ENCODE results near the gene METTL6. TPM values are rescaled to one million over a fixed set of nuclear protein-coding genes. Genes with fewer than 3 reads are reported as not detected.

Gene METTL6
- total and polyA plus RNA-seq, 10 of the 15 experiments (the other 5 are each of a cell fraction or from before 2014, with no cell fraction given) = 13.8 to 29.6 (median 20.8) TPM

DNA sequence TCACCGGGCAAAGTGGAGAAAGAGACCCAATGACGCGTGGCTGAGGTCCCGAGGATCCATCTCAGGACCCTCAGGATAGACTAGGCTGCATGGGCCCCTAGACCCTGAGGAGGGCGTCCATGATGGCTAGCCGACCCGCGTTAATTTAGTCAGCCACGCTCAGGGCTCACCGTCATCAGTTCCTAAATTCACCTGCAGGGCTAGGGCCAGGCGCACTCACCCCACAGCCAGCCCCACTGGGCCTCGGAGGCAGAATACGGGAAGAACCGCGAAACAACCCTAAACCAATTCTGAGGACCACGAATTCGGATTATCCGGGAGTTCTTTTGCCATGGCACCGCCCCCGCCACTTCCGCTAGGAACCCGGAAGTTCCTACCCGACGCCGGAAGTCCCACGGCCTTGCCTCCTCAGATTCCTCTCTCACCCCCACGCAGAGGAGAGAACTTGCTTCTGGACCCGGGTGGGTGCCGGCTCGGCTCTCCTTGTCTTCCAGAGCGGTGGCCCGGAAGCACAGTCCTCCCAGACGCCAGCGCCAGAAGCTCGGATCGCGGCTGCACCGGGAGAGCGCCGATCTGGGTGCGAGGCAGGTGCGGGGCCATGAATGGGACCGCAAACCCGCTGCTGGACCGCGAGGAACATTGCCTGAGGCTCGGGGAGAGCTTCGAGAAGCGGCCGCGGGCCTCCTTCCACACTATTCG is at the start of gene METTL6, which contains the start of gene EAF1 (continued):
- TF ChIP-seq SREBF2 (IDR thresholded peaks at IDR 0.05; ENCODE audit: low read length) (no peak; the same call in 1 of the 2 replicates), HDGF (IDR thresholded peaks at IDR 0.05) (0 out of 2 replicates have a peak, but pooled peaks have one; percentile 43), HDAC6 (IDR thresholded peaks at IDR 0.05; ENCODE audit: unreplicated experiment) (no peak), RB1 (IDR thresholded peaks at IDR 0.05; ENCODE audit: borderline replicate concordance) (peak; percentile 56; the same call in 1 of the 2 replicates), MTA3 (IDR thresholded peaks at IDR 0.05; ENCODE audit: borderline replicate concordance, low read length) (no peak), FOXM1 (IDR thresholded peaks at IDR 0.05; ENCODE audit: low read depth, low read length) (no peak), STAT1 (conservative IDR thresholded peaks at IDR 0.05) (no peak), NR2C1 (IDR thresholded peaks at IDR 0.05) (peak; percentile 67), PKNOX1 (IDR thresholded peaks at IDR 0.05) (peak; percentile 21; the same call in 1 of the 2 replicates), SMARCA5 (IDR thresholded peaks at IDR 0.05) (peak; percentile 34; the same call in 1 of the 2 replicates), RUNX3 (IDR thresholded peaks at IDR 0.05; ENCODE audit: low read length) (no peak), SIX5 (IDR thresholded peaks at IDR 0.05; ENCODE audit: low read depth, low read length, severe bottlenecking) (no peak), PAX5 (IDR thresholded peaks at IDR 0.05; ENCODE audit: borderline replicate concordance, low read depth, low read length) (no peak), NFXL1 (IDR thresholded peaks at IDR 0.05; ENCODE audit: borderline replicate concordance) (no peak), GATAD2B (conservative IDR thresholded peaks at IDR 0.05; ENCODE audit: low read depth) (peak; percentile 91; the same call in 1 of the 2 replicates), NBN (IDR thresholded peaks at IDR 0.05) (peak; percentile 46; the same call in 1 of the 2 replicates), GABPA (IDR thresholded peaks at IDR 0.05; ENCODE audit: low read depth) (peak; percentile 97), ESRRA (IDR thresholded peaks at IDR 0.05; ENCODE audit: low read length) (no peak), POLR2AphosphoS2 (IDR thresholded peaks at IDR 0.05; ENCODE audit: low read depth, low read length) (peak; percentile 56; the same call in 1 of the 2 replicates), HCFC1 (IDR thresholded peaks at IDR 0.05; ENCODE audit: low read length) (peak; percentile 53; the same call in 1 of the 2 replicates), JUNB (IDR thresholded peaks at IDR 0.05) (no peak), BHLHE40 (IDR thresholded peaks at IDR 0.05; ENCODE audit: borderline replicate concordance in 1 of 2, low read depth in 2 of 2, low read length in 1 of 2) (peak in 1 of 2 experiments; percentile 15; a peak in 1 of 4 replicates), POLR2A (IDR thresholded peaks at IDR 0.05; ENCODE audit: low read depth, low read length) (peak; percentile 85), IKZF2 (IDR thresholded peaks at IDR 0.05) (peak; percentile 47 to 55; a peak in 3 of 4 replicates), CBX3 (IDR thresholded peaks at IDR 0.05; ENCODE audit: borderline replicate concordance, low read depth) (no peak), TAF1 (IDR thresholded peaks at IDR 0.05; ENCODE audit: borderline replicate concordance, low read depth, low read length) (peak; percentile 57; the same call in 1 of the 2 replicates)
- TF ChIP-seq, protein P1, sequence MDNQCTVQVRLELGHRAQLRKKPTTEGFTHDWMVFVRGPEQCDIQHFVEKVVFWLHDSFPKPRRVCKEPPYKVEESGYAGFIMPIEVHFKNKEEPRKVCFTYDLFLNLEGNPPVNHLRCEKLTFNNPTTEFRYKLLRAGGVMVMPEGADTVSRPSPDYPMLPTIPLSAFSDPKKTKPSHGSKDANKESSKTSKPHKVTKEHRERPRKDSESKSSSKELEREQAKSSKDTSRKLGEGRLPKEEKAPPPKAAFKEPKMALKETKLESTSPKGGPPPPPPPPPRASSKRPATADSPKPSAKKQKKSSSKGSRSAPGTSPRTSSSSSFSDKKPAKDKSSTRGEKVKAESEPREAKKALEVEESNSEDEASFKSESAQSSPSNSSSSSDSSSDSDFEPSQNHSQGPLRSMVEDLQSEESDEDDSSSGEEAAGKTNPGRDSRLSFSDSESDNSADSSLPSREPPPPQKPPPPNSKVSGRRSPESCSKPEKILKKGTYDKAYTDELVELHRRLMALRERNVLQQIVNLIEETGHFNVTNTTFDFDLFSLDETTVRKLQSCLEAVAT (IDR thresholded peaks at IDR 0.05) = 0 out of 2 replicates have a peak, but pooled peaks have one; percentile 28
- TF ChIP-seq, protein P2, sequence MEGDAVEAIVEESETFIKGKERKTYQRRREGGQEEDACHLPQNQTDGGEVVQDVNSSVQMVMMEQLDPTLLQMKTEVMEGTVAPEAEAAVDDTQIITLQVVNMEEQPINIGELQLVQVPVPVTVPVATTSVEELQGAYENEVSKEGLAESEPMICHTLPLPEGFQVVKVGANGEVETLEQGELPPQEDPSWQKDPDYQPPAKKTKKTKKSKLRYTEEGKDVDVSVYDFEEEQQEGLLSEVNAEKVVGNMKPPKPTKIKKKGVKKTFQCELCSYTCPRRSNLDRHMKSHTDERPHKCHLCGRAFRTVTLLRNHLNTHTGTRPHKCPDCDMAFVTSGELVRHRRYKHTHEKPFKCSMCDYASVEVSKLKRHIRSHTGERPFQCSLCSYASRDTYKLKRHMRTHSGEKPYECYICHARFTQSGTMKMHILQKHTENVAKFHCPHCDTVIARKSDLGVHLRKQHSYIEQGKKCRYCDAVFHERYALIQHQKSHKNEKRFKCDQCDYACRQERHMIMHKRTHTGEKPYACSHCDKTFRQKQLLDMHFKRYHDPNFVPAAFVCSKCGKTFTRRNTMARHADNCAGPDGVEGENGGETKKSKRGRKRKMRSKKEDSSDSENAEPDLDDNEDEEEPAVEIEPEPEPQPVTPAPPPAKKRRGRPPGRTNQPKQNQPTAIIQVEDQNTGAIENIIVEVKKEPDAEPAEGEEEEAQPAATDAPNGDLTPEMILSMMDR (IDR thresholded peaks at IDR 0.05 in 2 of 3, conservative IDR thresholded peaks at IDR 0.05 in 1 of 3; ENCODE audit: control insufficient read depth in 2 of 3, extremely low read depth in 1 of 3, insufficient read depth in 1 of 3, low read depth in 3 of 3, low read length in 3 of 3) = peak in 1 of 3 experiments; percentile 15; a peak in 1 of 6 replicates
